ENCODE measurements around the gene AK8. TPM values are rescaled to one million over a fixed set of nuclear protein-coding genes. Genes with fewer than 3 reads are reported as not detected.

The AK8 gene
- total and polyA plus RNA-seq, 11 donors, result 0.61 to 1.4 TPM; not detected in 9

DNA sequence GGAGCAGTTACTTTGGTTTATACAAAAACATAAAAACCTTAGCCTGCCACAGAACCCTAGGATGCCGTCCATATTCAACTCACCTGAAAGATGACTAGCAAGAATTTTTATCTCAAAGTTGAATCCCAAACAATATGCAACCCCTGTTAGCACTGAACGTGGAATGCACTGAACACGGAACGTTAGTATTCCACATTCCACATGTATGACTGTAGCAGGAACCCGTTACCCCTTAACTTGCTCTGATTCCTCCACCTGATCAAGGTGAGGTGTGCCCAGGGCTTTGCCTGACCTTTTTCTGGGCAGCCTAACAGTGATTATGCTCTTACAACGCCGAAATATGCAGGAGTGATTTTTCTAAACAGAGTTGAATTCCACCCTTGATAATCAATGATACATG, 43.7 kb downstream of the AK8 start:
- Histone ChIP-seq H3K27ac (no peak overlapping the region), H3K36me3 (no peaks in the 10 kb centered on the region), H3K27me3 (no peaks in the 10 kb centered on the region), H3K9me3 (no peaks in the 10 kb centered on the region), H3K4me3 (no peak overlapping the region), H3K4me1 (no peaks in the 10 kb centered on the region)
- TF ChIP-seq POLR2A (IDR thresholded peaks at IDR 0.05), result no peak
- TF ChIP-seq, protein P1, sequence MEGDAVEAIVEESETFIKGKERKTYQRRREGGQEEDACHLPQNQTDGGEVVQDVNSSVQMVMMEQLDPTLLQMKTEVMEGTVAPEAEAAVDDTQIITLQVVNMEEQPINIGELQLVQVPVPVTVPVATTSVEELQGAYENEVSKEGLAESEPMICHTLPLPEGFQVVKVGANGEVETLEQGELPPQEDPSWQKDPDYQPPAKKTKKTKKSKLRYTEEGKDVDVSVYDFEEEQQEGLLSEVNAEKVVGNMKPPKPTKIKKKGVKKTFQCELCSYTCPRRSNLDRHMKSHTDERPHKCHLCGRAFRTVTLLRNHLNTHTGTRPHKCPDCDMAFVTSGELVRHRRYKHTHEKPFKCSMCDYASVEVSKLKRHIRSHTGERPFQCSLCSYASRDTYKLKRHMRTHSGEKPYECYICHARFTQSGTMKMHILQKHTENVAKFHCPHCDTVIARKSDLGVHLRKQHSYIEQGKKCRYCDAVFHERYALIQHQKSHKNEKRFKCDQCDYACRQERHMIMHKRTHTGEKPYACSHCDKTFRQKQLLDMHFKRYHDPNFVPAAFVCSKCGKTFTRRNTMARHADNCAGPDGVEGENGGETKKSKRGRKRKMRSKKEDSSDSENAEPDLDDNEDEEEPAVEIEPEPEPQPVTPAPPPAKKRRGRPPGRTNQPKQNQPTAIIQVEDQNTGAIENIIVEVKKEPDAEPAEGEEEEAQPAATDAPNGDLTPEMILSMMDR (IDR thresholded peaks at IDR 0.05), result no peak
- intact Hi-C loops (cut with DNase I), result no loop called here
- no peak for ATAC-seq
- WGBS, 4 donors, result 85 to 90% (median 85%) methylated on average over 7 of the region's 7 CpGs
- DNase-seq, result no peak

DNA sequence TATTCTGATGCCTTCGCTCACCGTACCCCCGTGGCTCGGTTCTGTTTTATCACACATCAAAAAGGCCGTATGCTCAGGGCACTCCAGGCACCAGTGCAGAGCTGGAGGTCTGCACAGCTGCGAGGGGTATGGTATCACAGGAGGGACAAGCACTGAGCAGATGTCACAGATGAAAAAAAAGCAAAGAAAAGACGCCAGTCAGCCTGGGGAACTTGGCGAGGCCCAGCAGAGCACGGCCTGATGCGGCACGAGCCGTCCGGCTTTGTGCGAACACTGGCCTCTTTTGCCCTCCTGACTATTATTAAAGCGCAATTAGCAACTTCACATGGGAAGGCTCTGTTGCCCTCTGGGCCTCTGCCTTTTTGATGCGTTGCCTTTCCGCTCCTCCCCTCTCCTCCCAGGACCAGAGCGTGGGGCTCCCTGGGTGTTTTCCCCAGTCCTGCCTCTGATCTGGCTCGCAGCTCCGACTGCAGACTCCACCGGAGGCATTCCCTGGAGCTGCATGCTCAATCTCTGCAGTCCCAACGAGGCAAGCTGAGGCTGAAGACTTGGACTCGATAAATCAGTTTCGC, 44.4 kb downstream of the AK8 start:
- ATAC-seq, result no peak
- H3K4me1 ChIP-seq, result no peaks in the 10 kb centered on the region
- WGBS, 4 donors, result 77 to 87% (median 80%) methylated on average over 24 of the region's 24 CpGs
- H3K4me3 ChIP-seq, result no peak overlapping the region
- H3K36me3 ChIP-seq, result no peaks in the 10 kb centered on the region
- no peak for TF ChIP-seq POLR2A (IDR thresholded peaks at IDR 0.05)
- TF ChIP-seq, protein P1 (IDR thresholded peaks at IDR 0.05), result no peak
- DNase-seq, result no peak
- H3K9me3 ChIP-seq, result no peaks in the 10 kb centered on the region
- intact Hi-C loops (cut with DNase I), result no loop called here
- no peak overlapping the region for H3K27ac ChIP-seq
- H3K27me3 ChIP-seq, result no peaks in the 10 kb centered on the region

DNA sequence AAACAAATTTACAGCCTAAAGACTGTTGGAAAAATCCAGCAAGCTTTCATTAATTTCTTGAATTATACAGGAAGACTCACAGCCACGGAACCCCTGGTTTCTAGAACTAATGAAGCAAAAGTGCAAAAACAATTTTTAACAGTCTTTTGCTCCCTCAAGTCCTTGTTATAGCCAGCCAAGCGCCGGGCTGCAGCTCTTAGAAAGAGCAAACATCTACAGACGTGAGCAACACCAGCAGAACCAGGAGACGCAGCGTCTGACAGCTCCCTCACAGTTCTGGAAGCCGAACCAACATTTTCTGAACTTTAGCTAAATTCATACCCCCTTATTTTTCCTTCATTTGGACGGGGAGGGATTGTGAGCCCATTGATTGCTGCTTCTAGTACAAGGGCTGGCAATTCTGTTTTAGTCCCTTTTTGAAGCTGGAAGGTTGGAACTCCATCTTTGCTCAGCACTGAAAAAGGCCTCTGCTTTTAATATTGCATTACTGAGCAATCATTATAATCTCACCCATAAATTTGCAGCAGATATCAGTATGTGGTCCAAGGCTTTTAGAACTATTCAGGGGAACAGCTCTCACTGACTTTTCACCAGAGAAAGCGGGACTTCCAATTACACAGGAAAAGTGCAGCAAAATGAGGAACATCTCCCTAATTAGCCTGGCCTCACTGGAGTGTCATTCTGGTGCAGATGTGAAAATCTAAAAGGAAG, 45.8 kb downstream of the AK8 start:
- ATAC-seq (no peak), DNase-seq (no peak)
- H3K4me3 ChIP-seq, result no peak overlapping the region
- 67 to 83% (median 74%) methylated on average over 9 of the region's 9 CpGs for WGBS, 4 donors
- H3K36me3 ChIP-seq, result no peaks in the 10 kb centered on the region
- no peak overlapping the region for H3K27ac ChIP-seq
- no peak for TF ChIP-seq POLR2A (IDR thresholded peaks at IDR 0.05)
- TF ChIP-seq, protein P1 (IDR thresholded peaks at IDR 0.05), result no peak
- H3K9me3 ChIP-seq, result no peaks in the 10 kb centered on the region
- intact Hi-C loops (cut with DNase I), result no loop called here
- H3K4me1 ChIP-seq, result no peaks in the 10 kb centered on the region
- no peaks in the 10 kb centered on the region for H3K27me3 ChIP-seq

DNA sequence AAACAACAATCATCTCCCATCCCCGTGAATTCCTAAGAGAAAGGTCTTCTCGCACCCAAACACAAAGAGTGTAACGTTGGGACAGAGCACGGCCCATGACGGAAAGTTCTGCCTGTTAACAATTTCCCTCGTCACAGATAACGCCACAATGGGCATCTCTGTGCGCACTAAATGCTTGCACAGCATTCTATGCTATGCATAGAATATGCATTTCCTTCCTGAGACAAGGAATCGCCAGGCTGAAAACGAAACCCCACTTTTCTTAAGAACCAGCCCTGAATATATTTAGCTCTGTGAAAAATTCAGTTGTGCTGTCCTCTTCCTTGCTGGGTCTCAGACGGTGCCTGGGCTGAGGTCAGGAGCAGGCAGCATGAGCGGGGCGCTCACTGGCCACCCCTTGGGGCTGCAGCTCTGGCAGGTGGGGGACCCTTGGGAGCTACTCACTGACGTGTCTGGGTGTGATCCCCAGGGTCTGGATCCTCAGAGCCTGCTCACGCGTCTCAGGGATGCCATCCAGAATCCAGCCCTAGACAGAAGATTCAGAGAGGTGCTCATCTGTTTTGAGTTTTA, 49.8 kb downstream of the AK8 start:
- no peaks in the 10 kb centered on the region for H3K27me3 ChIP-seq
- no peak for ATAC-seq
- TF ChIP-seq, protein P1 (IDR thresholded peaks at IDR 0.05), result no peak
- no peak for TF ChIP-seq POLR2A (IDR thresholded peaks at IDR 0.05)
- H3K9me3 ChIP-seq, result no peaks in the 10 kb centered on the region
- no peak overlapping the region for H3K27ac ChIP-seq
- intact Hi-C loops (cut with DNase I), result no loop called here
- H3K4me3 ChIP-seq, result no peak overlapping the region
- no peaks in the 10 kb centered on the region for H3K36me3 ChIP-seq
- 68 to 78% (median 74%) methylated on average over 16 of the region's 16 CpGs for WGBS, 4 donors
- peak in 1 of 5 donors; percentile 18 for DNase-seq
- H3K4me1 ChIP-seq, result no peaks in the 10 kb centered on the region
